ENCODE results near the gene TMEM132D.

The TMEM132D gene

GRCh38 chr12:129534966-129535750 lies 368.7 kb downstream of the TMEM132D start:
- no peak for DNase-seq (ENCODE audit: low read depth in 2 of 2)

GRCh38 chr12:129532707-129533499 lies 370.9 kb downstream of the TMEM132D start:
- DNase-seq (ENCODE audit: low read depth in 2 of 2): no peak

- DNase-seq (ENCODE audit: low read depth in 2 of 2): no peak
Measured at GRCh38 chr12:129532082-129532481, 371.7 kb downstream of the TMEM132D start.

GRCh38 chr12:129530984-129531383 lies 372.8 kb downstream of the TMEM132D start:
- no peak for DNase-seq (ENCODE audit: low read depth in 2 of 2)

- no peak for DNase-seq (ENCODE audit: low read depth in 2 of 2)
Measured at GRCh38 chr12:129530517-129530916, 373.3 kb downstream of the TMEM132D start.

- no peak for DNase-seq (ENCODE audit: low read depth in 2 of 2)
Measured at GRCh38 chr12:129527506-129527905, 376.3 kb downstream of the TMEM132D start.

GRCh38 chr12:129523621-129524020 lies 380.2 kb downstream of the TMEM132D start:
- no peak for DNase-seq (ENCODE audit: low read depth in 2 of 2)

- DNase-seq (ENCODE audit: low read depth in 2 of 2): no peak
Measured at GRCh38 chr12:129520739-129521138, 383.1 kb downstream of the TMEM132D start.

- no peak for DNase-seq (ENCODE audit: low read depth in 2 of 2)
Measured at GRCh38 chr12:129503802-129504201, 400.0 kb downstream of the TMEM132D start.

- no peak for DNase-seq (ENCODE audit: low read depth in 2 of 2)
Measured at GRCh38 chr12:129496226-129496625, 407.6 kb downstream of the TMEM132D start.

- DNase-seq (ENCODE audit: low read depth in 2 of 2): no peak
Measured at GRCh38 chr12:129494766-129495165, 409.1 kb downstream of the TMEM132D start.

- DNase-seq (ENCODE audit: low read depth in 2 of 2): no peak
Measured at GRCh38 chr12:129494260-129494659, 409.6 kb downstream of the TMEM132D start.

- no peak for DNase-seq (ENCODE audit: low read depth in 2 of 2)
Measured at GRCh38 chr12:129489100-129489676, 414.6 kb downstream of the TMEM132D start.

- no peak for DNase-seq (ENCODE audit: low read depth in 2 of 2)
Measured at GRCh38 chr12:129486931-129487330, 416.9 kb downstream of the TMEM132D start.

- DNase-seq (ENCODE audit: low read depth in 2 of 2): no peak
Measured at GRCh38 chr12:129483111-129483893, 420.5 kb downstream of the TMEM132D start.

- DNase-seq (ENCODE audit: low read depth in 2 of 2): no peak
Measured at GRCh38 chr12:129481921-129482320, 421.9 kb downstream of the TMEM132D start.

- DNase-seq (ENCODE audit: low read depth in 2 of 2): no peak
Measured at GRCh38 chr12:129470196-129470595, 433.6 kb downstream of the TMEM132D start.

GRCh38 chr12:129467726-129468125 lies 436.1 kb downstream of the TMEM132D start:
- DNase-seq (ENCODE audit: low read depth in 2 of 2): no peak

- no peak for DNase-seq (ENCODE audit: low read depth in 2 of 2)
Measured at GRCh38 chr12:129467289-129467688, 436.5 kb downstream of the TMEM132D start.

- DNase-seq (ENCODE audit: low read depth in 2 of 2): no peak
Measured at GRCh38 chr12:129466499-129466898, 437.3 kb downstream of the TMEM132D start.

- DNase-seq (ENCODE audit: low read depth in 2 of 2): no peak
Measured at GRCh38 chr12:129459886-129460285, 443.9 kb downstream of the TMEM132D start.

- no peak for DNase-seq (ENCODE audit: low read depth in 2 of 2)
Measured at GRCh38 chr12:129446696-129447095, 457.1 kb downstream of the TMEM132D start.

Measured in stimulated activated CD8-positive, alpha-beta memory T cell treated with anti-CD3 and anti-CD28 coated beads, Interleukin-7, amount 100 ng/mL, for 4 hours (primary cell).